GM23338 (cell line): ENCODE results near the gene PNMA8B. TPM values are rescaled to one million over a fixed set of nuclear protein-coding genes. Genes with fewer than 3 reads are reported as not detected.

Experiments used
- ATAC-seq: fragments of 200-7000 bp; cut with Tn5 transposase; 3 replicates; pipeline ENCODE4 v1.9.1; 2020
- DNase-seq: peaks from one replicate; pipeline ENCODE4 v3.0.0-alpha.2; 2015; ENCODE audit warnings: low spot score
- H2AFZ ChIP-seq: fragments of 200-600 bp; sonication (generic); 2 replicates; pipeline ENCODE4 v1.8.0; 2016; ENCODE audit warnings: antibody characterized with exemption, mild to moderate bottlenecking, moderate library complexity
- H3F3A ChIP-seq: fragments of 200-600 bp; sonication (generic); replicated peaks from 2 replicates; pipeline ENCODE4 v1.8.0; 2017; ENCODE audit warnings: antibody characterized with exemption, mixed run types, low read depth
- H3K27ac ChIP-seq: fragments of 200-600 bp; sonication (generic); 2 replicates; pipeline ENCODE4 v1.6.1; 2016; ENCODE audit warnings: low read depth
- H3K27me3 ChIP-seq: fragments of 200-600 bp; sonication (generic); 2 replicates; pipeline ENCODE4 v1.8.0; 2016; ENCODE audit warnings: mild to moderate bottlenecking, mixed run types, moderate library complexity; ENCODE audit not compliant: insufficient read depth
- H3K36me3 ChIP-seq: fragments of 200-600 bp; sonication (generic); 2 replicates; pipeline ENCODE4 v1.8.0; 2016; ENCODE audit warnings: mild to moderate bottlenecking; ENCODE audit not compliant: insufficient read depth
- H3K4me1 ChIP-seq: fragments of 200-600 bp; sonication (generic); 2 replicates; pipeline ENCODE4 v1.8.0; 2016; ENCODE audit warnings: mild to moderate bottlenecking, moderate library complexity; ENCODE audit not compliant: insufficient read depth
- H3K4me2 ChIP-seq: fragments of 200-600 bp; sonication (generic); 2 replicates; pipeline ENCODE4 v1.7.1; 2017; ENCODE audit warnings: mixed run types
- H3K4me3 ChIP-seq: fragments of 200-600 bp; sonication (generic); 2 replicates; pipeline ENCODE4 v1.6.1; 2016; ENCODE audit warnings: mixed run types
- H3K79me2 ChIP-seq: fragments of 200-600 bp; sonication (generic); replicated peaks from 2 replicates; pipeline ENCODE4 v1.8.0; 2017; ENCODE audit warnings: mild to moderate bottlenecking; ENCODE audit not compliant: insufficient read depth
- H3K9me2 ChIP-seq: fragments of 200-600 bp; sonication (generic); 2 replicates; pipeline ENCODE4 v1.8.0; 2017; ENCODE audit not compliant: insufficient read depth
- H4K20me1 ChIP-seq: fragments of 200-600 bp; sonication (generic); replicated peaks from 2 replicates; pipeline ENCODE4 v1.8.0; 2017; ENCODE audit warnings: mild to moderate bottlenecking; ENCODE audit not compliant: insufficient read depth
- H3K27ac Mint-ChIP-seq: 2 replicates; pipeline ENCODE4 v1.8.0; 2020; ENCODE audit warnings: inconsistent platforms, mild to moderate bottlenecking, moderate library complexity, mixed read lengths
- H3K27me3 Mint-ChIP-seq: 3 replicates; pipeline ENCODE4 v1.8.0; 2022; ENCODE audit warnings: low read depth, mild to moderate bottlenecking, moderate library complexity, mixed read lengths, inconsistent platforms; ENCODE audit not compliant: insufficient read depth, poor library complexity
- H3K36me3 Mint-ChIP-seq: 3 replicates; pipeline ENCODE4 v1.8.0; 2021; ENCODE audit warnings: low read depth, mild to moderate bottlenecking, inconsistent platforms, moderate library complexity, mixed read lengths
- H3K4me1 Mint-ChIP-seq: 3 replicates; pipeline ENCODE4 v1.8.0; 2020; ENCODE audit warnings: mild to moderate bottlenecking, inconsistent platforms, mixed read lengths
- H3K4me3 Mint-ChIP-seq: 3 replicates; pipeline ENCODE4 v1.8.0; 2021; ENCODE audit warnings: moderate library complexity, mild to moderate bottlenecking, inconsistent platforms, mixed read lengths
- H3K9me3 Mint-ChIP-seq: 3 replicates; pipeline ENCODE4 v1.8.0; 2020; ENCODE audit warnings: moderate library complexity, mild to moderate bottlenecking, inconsistent platforms, mixed read lengths
- CTCF ChIP-seq, 2 experiments: fragments of 200-600 bp in 1 of 2; sonication (generic) in 1 of 2; conservative IDR thresholded peaks; 2 replicates each; pipeline versions ENCODE4 v1.5.1 to v1.6.1; 2016 to 2017; ENCODE audit warnings: antibody characterized with exemption in 2 of 2, low read depth in 2 of 2, mild to moderate bottlenecking in 2 of 2, moderate library complexity in 1 of 2
- EZH2 ChIP-seq: fragments of 200-600 bp; sonication (generic); IDR thresholded peaks from one replicate; pipeline ENCODE4 v1.8.0; 2017; ENCODE audit warnings: antibody characterized with exemption, mild to moderate bottlenecking, low read depth; ENCODE audit not compliant: unreplicated experiment
- REST ChIP-seq: IDR thresholded peaks from one replicate; pipeline ENCODE4 v1.6.1; 2018; ENCODE audit warnings: antibody characterized with exemption; ENCODE audit not compliant: unreplicated experiment
- ZNF114 ChIP-seq: fragments of 250-450 bp; sonication (Bioruptor Pico); IDR thresholded peaks from 2 replicates; pipeline ENCODE4 v1.5.0; 2020; ENCODE audit warnings: mild to moderate bottlenecking, moderate library complexity
- polyA plus RNA-seq: library from polyadenylated mRNA; unstranded; fragments of >200 nt; fragmentation: Nextera tagmentation; extraction: Ambion mirVana; gene quantifications from 2 replicates; pipeline ENCODE4 v1.2.1, GENCODE V29; 2016
- total RNA-seq: library from RNA; depleted of rRNA; stranded (reverse); fragments of >200 nt; shearing (Covaris generic); gene quantifications from 2 replicates; pipeline ENCODE4 v1.2.3, GENCODE V29; 2014

PNMA8B gene
- total and polyA plus RNA-seq, 2 experiments from 2014 or later = 0.44 to 1.7 TPM

- TF ChIP-seq REST (no peak), ZNF114 (CRISPR knock-in tag) (no peak)
Measured at GRCh38 chr19:46544651-46545050, 49.0 kb upstream of the PNMA8B start (continued).

GRCh38 chr19:46542428-46543230, 47.0 kb upstream of the PNMA8B start:
- no peaks in the 10 kb centered on the region; the same call in none of the 2 replicates for H3K4me1 ChIP-seq
- H4K20me1 ChIP-seq = no peaks in the 10 kb centered on the region
- H3K27ac ChIP-seq = no peak overlapping the region
- no peak overlapping the region for H2AFZ ChIP-seq
- H3K27me3 ChIP-seq = no peaks in the 10 kb centered on the region
- ATAC-seq = peak; percentile 79
- H3K4me2 ChIP-seq = no peak overlapping the region
- no peaks in the 10 kb centered on the region for H3F3A ChIP-seq
- H3K4me3 Mint-ChIP-seq = no peak overlapping the region
- no peaks in the 10 kb centered on the region; the same call in 2 of the 3 replicates for H3K9me3 Mint-ChIP-seq
- H3K9me2 ChIP-seq = no peaks in the 10 kb centered on the region
- peak; percentile 99 for DNase-seq
- peaks cover 2% of the 10 kb centered on the region for H3K27me3 Mint-ChIP-seq
- H3K36me3 ChIP-seq = no peaks in the 10 kb centered on the region
- no peaks in the 10 kb centered on the region for H3K36me3 Mint-ChIP-seq
- H3K4me3 ChIP-seq = no peak overlapping the region
- no peak overlapping the region for H3K27ac Mint-ChIP-seq
- no peaks in the 10 kb centered on the region for H3K79me2 ChIP-seq
- H3K4me1 Mint-ChIP-seq = peaks cover 6% of the 10 kb centered on the region
- TF ChIP-seq CTCF (conservative IDR thresholded peaks at IDR 0.05; ENCODE audit: low read depth in 2 of 2) = peak; percentile 90 to 95
- no peak for TF ChIP-seq EZH2
